Activated T-cell treated with anti-CD3 and anti-CD28 coated beads, Interleukin-2, amount 50 U/mL, for 24 hours (primary cell): ENCODE data around the gene ALDH1L2.

Experiments used
- DNase-seq: peaks from one replicate; pipeline ENCODE4 v3.0.0-alpha.2; 2020
- H3K27ac Mint-ChIP-seq: 2 replicates; pipeline ENCODE4 v1.8.0; 2020; ENCODE audit warnings: mild to moderate bottlenecking, mixed read lengths
- H3K27me3 Mint-ChIP-seq: 2 replicates; pipeline ENCODE4 v1.8.0; 2020; ENCODE audit warnings: mixed read lengths
- H3K36me3 Mint-ChIP-seq: 2 replicates; pipeline ENCODE4 v1.8.0; 2020; ENCODE audit warnings: low read depth, mixed read lengths
- H3K4me1 Mint-ChIP-seq: 2 replicates; pipeline ENCODE4 v1.8.0; 2020; ENCODE audit warnings: low read depth, mixed read lengths
- H3K4me3 Mint-ChIP-seq: 2 replicates; pipeline ENCODE4 v1.8.0; 2020; ENCODE audit warnings: mild to moderate bottlenecking, moderate library complexity, mixed read lengths
- H3K9me3 Mint-ChIP-seq: 2 replicates; pipeline ENCODE4 v1.8.0; 2020; ENCODE audit warnings: mixed read lengths

The ALDH1L2 gene

GRCh38 chr12:105084251-105085250 is at the start of gene ALDH1L2:
TSS of gene ALDH1L2 (minus strand) at chr12:105084458. CDS start at chr12:105084436, 22 bp downstream.
- Mint-ChIP-seq H3K4me1 (peaks cover 7% of the 10 kb centered on the region), H3K36me3 (peaks cover 2% of the 10 kb centered on the region), H3K9me3 (peaks cover 5% of the 10 kb centered on the region), H3K27me3 (peaks cover 39% of the 10 kb centered on the region), H3K4me3 (peak within 1 kb of the TSS; percentile 76), H3K27ac (no peak within 1 kb of the TSS)
- peak; percentile 66 for DNase-seq

DNA sequence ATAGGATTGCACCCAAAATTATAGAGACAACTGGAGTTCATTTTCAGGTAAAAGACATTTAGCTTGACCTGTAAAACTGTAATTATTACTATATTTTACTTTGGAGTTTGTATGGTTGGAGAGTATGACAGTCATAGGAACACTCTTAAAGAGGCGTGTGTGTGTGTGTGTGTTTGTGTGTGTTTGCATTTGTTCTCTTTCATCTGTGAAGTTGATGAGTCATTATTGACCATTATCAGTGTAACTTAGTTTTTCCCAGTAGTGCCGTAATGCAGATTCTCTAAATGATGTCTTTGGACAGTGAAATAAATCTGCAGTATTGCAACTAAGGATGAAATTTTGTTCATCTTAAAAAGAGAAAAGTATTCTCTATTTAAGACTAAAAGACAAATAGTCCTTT is 36.3 kb upstream of the ALDH1L2 start:
- H3K4me3 Mint-ChIP-seq = no peak overlapping the region
- H3K36me3 Mint-ChIP-seq = peaks cover 92% of the 10 kb centered on the region
- H3K27me3 Mint-ChIP-seq = no peaks in the 10 kb centered on the region
- no peak for DNase-seq
- H3K4me1 Mint-ChIP-seq = peaks cover 9% of the 10 kb centered on the region
- H3K27ac Mint-ChIP-seq = no peak overlapping the region
- no peaks in the 10 kb centered on the region for H3K9me3 Mint-ChIP-seq

GRCh38 chr12:105116969-105117368 is 32.7 kb upstream of the ALDH1L2 start:
- peaks cover 93% of the 10 kb centered on the region for H3K36me3 Mint-ChIP-seq
- peaks cover 18% of the 10 kb centered on the region for H3K4me1 Mint-ChIP-seq

DNA sequence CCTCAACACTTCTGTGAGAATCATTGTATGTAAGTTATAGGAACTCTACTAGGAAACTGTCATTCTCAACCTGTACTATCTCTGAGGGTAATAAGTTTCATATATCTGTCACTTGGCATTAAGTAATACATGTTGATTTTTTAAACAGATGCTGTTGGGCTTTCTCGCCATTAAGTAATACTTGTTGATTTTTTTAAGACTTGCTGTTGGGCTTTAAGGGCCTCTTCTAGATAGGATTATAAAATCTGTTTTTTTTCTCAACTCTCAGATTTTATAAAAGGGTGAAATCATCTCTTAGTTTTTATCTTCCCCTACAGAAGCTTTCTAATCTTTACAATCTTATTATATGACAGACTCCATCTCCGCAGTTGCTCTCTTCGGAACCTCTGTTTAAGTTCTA is 28.8 kb upstream of the ALDH1L2 start:
- H3K4me1 Mint-ChIP-seq = peaks cover 44% of the 10 kb centered on the region
- no peaks in the 10 kb centered on the region for H3K27me3 Mint-ChIP-seq
- no peak for DNase-seq
- H3K9me3 Mint-ChIP-seq = no peaks in the 10 kb centered on the region
- peaks cover 79% of the 10 kb centered on the region for H3K36me3 Mint-ChIP-seq
- H3K27ac Mint-ChIP-seq = no peak overlapping the region
- no peak overlapping the region for H3K4me3 Mint-ChIP-seq

More at GRCh38 chr12:105116969-105117368, 32.7 kb upstream of the ALDH1L2 start:
- H3K27me3 Mint-ChIP-seq = no peaks in the 10 kb centered on the region
- no peak for DNase-seq
- no peaks in the 10 kb centered on the region for H3K9me3 Mint-ChIP-seq
- no peak overlapping the region for H3K4me3 Mint-ChIP-seq
- no peak overlapping the region for H3K27ac Mint-ChIP-seq

- Mint-ChIP-seq H3K4me1 (peaks cover 54% of the 10 kb centered on the region), H3K36me3 (peaks cover 61% of the 10 kb centered on the region), H3K9me3 (no peaks in the 10 kb centered on the region), H3K27ac (no peak overlapping the region), H3K4me3 (no peak overlapping the region), H3K27me3 (peaks cover 6% of the 10 kb centered on the region)
- DNase-seq = no peak
These were observed 26.6 kb upstream of the ALDH1L2 start for GRCh38 chr12:105110851-105111250.

GRCh38 chr12:105109465-105110212 is 25.4 kb upstream of the ALDH1L2 start:
- no peak for DNase-seq
- Mint-ChIP-seq H3K9me3 (peaks cover 3% of the 10 kb centered on the region), H3K27ac (peak overlapping the region; percentile 97), H3K4me1 (peaks cover 54% of the 10 kb centered on the region), H3K4me3 (peak overlapping the region; percentile 95), H3K36me3 (peaks cover 50% of the 10 kb centered on the region), H3K27me3 (peaks cover 13% of the 10 kb centered on the region)

DNA sequence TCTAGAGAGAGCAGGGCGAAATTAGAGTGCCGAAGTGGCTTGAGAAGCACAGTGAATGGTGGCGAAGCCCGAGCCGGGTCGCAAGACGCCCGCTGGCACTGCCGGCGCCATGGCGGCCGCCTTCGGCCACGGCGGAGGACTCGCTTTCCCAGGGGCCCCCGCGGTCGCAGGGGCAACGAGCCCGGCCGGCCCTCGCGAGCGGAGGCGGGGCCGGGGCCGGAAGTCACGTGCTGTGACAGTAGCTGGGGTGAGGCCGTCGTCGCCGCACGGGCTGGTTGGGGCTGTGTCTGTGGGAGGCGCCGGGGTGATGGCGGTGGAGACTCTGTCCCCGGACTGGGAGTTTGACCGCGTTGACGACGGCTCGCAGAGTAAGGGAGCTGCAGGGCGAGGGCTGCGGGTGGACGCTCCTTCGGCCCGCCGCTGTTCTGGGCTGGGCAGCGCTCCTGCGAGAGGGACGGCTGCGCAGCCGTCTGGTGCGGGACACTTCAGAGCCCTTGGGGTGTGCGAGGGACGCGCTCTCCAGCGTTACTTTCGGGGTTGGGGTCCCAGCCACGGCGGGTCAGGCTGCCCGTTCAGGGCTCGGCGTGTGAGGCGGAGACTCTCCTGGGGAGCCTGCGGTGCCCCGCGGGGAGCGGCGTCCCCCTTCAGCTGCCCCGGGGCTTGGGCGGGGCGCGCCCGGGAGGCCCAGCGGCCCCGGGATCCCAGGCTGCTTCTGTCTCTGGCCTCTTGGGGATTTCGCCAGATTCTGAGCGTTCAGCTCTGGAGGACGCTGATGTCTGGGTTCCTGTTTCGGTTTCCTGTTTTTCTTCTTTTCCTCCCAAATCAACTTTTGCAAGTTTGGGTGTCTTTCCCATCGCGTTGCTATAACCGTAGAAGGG is 23.5 kb upstream of the ALDH1L2 start, which contains the start of gene WASHC4:
WASHC4 (plus strand) TSS at position 238 of the 878 bp plus-strand sequence; CDS start at position 308, 70 bp downstream.
- peaks cover 4% of the 10 kb centered on the region for H3K9me3 Mint-ChIP-seq
- peak within 1 kb of the TSS; percentile 97 for H3K27ac Mint-ChIP-seq
- peak; percentile 94 for DNase-seq
- peaks cover 35% of the 10 kb centered on the region for H3K36me3 Mint-ChIP-seq
- peak within 1 kb of the TSS; percentile 95 for H3K4me3 Mint-ChIP-seq
- peaks cover 43% of the 10 kb centered on the region for H3K4me1 Mint-ChIP-seq
- peaks cover 19% of the 10 kb centered on the region for H3K27me3 Mint-ChIP-seq

DNA sequence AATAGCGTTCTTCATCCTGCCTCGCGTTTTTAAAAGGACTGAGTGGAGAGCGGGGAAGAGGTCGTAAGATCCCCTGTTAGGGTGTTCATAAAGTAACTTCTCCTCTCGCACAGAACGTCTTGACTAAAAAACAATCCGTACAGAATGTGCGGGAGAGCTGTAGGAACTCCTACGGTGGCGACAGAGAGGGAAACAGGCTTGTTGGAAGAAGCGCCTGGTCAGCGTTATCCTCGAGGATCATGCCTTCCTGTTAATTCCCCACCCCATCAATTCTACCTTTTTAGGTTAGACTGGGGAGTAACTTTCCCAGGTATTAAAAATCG is 22.9 kb upstream of the ALDH1L2 start:
- Mint-ChIP-seq H3K9me3 (peaks cover 4% of the 10 kb centered on the region), H3K4me3 (peak overlapping the region; percentile 95), H3K27ac (peak overlapping the region; percentile 97), H3K4me1 (peaks cover 38% of the 10 kb centered on the region), H3K27me3 (peaks cover 23% of the 10 kb centered on the region), H3K36me3 (peaks cover 29% of the 10 kb centered on the region)
- no peak for DNase-seq

- DNase-seq = no peak
- Mint-ChIP-seq H3K9me3 (peaks cover 4% of the 10 kb centered on the region), H3K36me3 (peaks cover 24% of the 10 kb centered on the region), H3K4me3 (peak overlapping the region; percentile 95), H3K4me1 (peaks cover 34% of the 10 kb centered on the region), H3K27me3 (peaks cover 26% of the 10 kb centered on the region), H3K27ac (no peak overlapping the region)
These were observed 22.4 kb upstream of the ALDH1L2 start for GRCh38 chr12:105106621-105107020.

- Mint-ChIP-seq H3K9me3 (peaks cover 4% of the 10 kb centered on the region), H3K27me3 (peaks cover 30% of the 10 kb centered on the region), H3K36me3 (peaks cover 16% of the 10 kb centered on the region), H3K4me3 (no peak overlapping the region), H3K27ac (no peak overlapping the region), H3K4me1 (peaks cover 24% of the 10 kb centered on the region)
- DNase-seq = no peak
These were observed 20.5 kb upstream of the ALDH1L2 start for GRCh38 chr12:105104762-105105161.

DNA sequence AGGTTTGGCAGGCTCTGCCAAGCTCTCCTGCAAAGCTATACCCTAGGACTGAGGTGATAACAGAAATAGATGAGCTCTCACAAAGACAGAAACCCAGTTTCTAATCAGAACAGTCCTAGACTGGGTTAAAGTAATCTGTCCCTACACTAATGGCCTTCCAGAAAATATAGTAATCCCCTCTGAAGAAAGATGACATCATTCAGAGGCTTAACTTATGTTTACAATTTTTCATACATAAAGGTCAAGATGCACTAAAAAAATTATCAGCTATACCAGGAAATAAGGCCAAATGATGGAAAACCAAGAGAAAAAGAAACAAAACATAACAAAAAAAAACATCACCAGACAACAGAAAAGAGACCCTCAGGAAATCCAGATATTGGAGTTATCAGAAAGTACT is 18.4 kb upstream of the ALDH1L2 start:
- DNase-seq = no peak
- H3K9me3 Mint-ChIP-seq = peaks cover 4% of the 10 kb centered on the region
- H3K4me3 Mint-ChIP-seq = no peak overlapping the region
- H3K27me3 Mint-ChIP-seq = peaks cover 44% of the 10 kb centered on the region
- peaks cover 10% of the 10 kb centered on the region for H3K4me1 Mint-ChIP-seq
- no peak overlapping the region for H3K27ac Mint-ChIP-seq
- H3K36me3 Mint-ChIP-seq = peaks cover 1% of the 10 kb centered on the region

DNA sequence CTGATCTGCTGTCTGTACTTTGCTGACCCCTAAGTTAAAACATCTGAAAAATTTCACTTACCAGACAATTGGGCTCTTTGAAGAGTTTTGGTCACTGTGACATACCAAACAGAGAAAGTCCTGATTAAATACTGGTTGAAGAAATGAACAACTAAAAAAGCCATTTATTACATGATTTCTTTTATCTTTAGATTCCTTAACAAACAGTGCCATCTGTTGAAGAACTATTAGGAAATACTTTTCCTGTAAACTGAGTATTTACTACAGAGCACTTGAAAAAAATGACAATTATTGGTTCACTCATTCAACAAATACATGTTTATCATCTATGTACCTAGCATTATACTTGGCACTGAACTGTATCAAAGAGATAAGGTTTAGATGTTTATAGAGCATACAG is 16.7 kb upstream of the ALDH1L2 start:
- Mint-ChIP-seq H3K27me3 (peaks cover 37% of the 10 kb centered on the region), H3K36me3 (no peaks in the 10 kb centered on the region), H3K9me3 (peaks cover 8% of the 10 kb centered on the region), H3K4me3 (no peak overlapping the region), H3K27ac (no peak overlapping the region), H3K4me1 (no peaks in the 10 kb centered on the region)
- DNase-seq = no peak

GRCh38 chr12:105100207-105100985 is 16.1 kb upstream of the ALDH1L2 start:
- Mint-ChIP-seq H3K4me1 (no peaks in the 10 kb centered on the region), H3K27me3 (peaks cover 37% of the 10 kb centered on the region), H3K4me3 (no peak overlapping the region), H3K9me3 (peaks cover 12% of the 10 kb centered on the region), H3K36me3 (no peaks in the 10 kb centered on the region), H3K27ac (no peak overlapping the region)
- no peak for DNase-seq
